Stimulated activated memory B cell treated with anti-CD40 and anti-IgM and Interleukin-4, amounts not matched to agents 10 μg/mL and 1 μg/mL and 100 μg/mL, for 72 hours (primary cell): ENCODE results near the gene CIC.

ENCODE experiments used
- ATAC-seq: fragments of 150-1000 bp; cut with Tn5 transposase; 2 replicates; pipeline ENCODE4 v1.10.0; 2021
- H3K27ac Mint-ChIP-seq: one replicate; pipeline ENCODE4 v1.8.0; 2022; ENCODE audit warnings: mild to moderate bottlenecking, mixed read lengths
- H3K27me3 Mint-ChIP-seq: one replicate; pipeline ENCODE4 v1.8.0; 2022; ENCODE audit warnings: mixed read lengths
- H3K36me3 Mint-ChIP-seq: one replicate; pipeline ENCODE4 v1.8.0; 2022; ENCODE audit warnings: mixed read lengths
- H3K4me1 Mint-ChIP-seq: one replicate; pipeline ENCODE4 v1.8.0; 2022; ENCODE audit warnings: mixed read lengths
- H3K4me3 Mint-ChIP-seq: one replicate; pipeline ENCODE4 v1.8.0; 2022; ENCODE audit warnings: mild to moderate bottlenecking, moderate library complexity, mixed read lengths
- H3K9me3 Mint-ChIP-seq: one replicate; pipeline ENCODE4 v1.8.0; 2022; ENCODE audit warnings: mixed read lengths

The CIC gene

GRCh38 chr19:42268704-42269477 is at the start of gene CIC:
Gene CIC (plus strand): TSS chr19:42269252. CDS start chr19:42271784, 2,532 bp downstream.
- Mint-ChIP-seq H3K4me3 (peak within 1 kb of the TSS; percentile 90), H3K4me1 (peaks cover 26% of the 10 kb centered on the region)

GRCh38 chr19:42219812-42220750 is 49.0 kb upstream of the CIC start, which contains the start of gene ZNF526:
Gene ZNF526 (plus strand): TSS chr19:42220312. CDS start chr19:42224404, 4,092 bp downstream.
- Mint-ChIP-seq H3K27me3 (no peaks in the 10 kb centered on the region), H3K9me3 (no peaks in the 10 kb centered on the region), H3K4me1 (peaks cover 43% of the 10 kb centered on the region), H3K36me3 (peaks cover 14% of the 10 kb centered on the region), H3K27ac (peak within 1 kb of the TSS; percentile 85), H3K4me3 (peak within 1 kb of the TSS; percentile 89)
- peak; percentile 91 for ATAC-seq

More at GRCh38 chr19:42268704-42269477, at the start of gene CIC:
- peaks cover 14% of the 10 kb centered on the region for H3K36me3 Mint-ChIP-seq
- H3K9me3 Mint-ChIP-seq = no peaks in the 10 kb centered on the region
- H3K27ac Mint-ChIP-seq = no peak within 1 kb of the TSS
- peak; percentile 94 for ATAC-seq
- no peaks in the 10 kb centered on the region for H3K27me3 Mint-ChIP-seq

DNA sequence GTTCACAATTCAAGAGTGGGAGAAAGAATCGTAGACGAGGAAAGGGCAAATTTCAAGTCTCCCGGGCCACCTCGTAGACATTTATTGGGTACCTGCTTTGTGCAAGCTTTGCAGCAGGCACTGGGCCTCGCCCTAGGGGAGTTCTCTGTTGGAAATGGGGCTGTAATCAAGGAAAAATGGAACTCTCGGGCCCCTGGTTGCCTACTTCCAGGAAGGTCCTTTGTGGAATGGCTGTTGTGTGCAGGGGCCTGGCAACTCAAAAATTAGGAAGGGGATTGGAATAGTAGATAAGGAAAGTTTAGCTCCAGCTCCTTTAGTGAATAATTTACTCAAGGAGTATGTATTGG is 48.3 kb upstream of the CIC start:
- H3K4me1 Mint-ChIP-seq = peaks cover 37% of the 10 kb centered on the region
- H3K27me3 Mint-ChIP-seq = no peaks in the 10 kb centered on the region
- peaks cover 17% of the 10 kb centered on the region for H3K36me3 Mint-ChIP-seq

GRCh38 chr19:42224940-42225717 is 43.9 kb upstream of the CIC start:
- peaks cover 42% of the 10 kb centered on the region for H3K4me1 Mint-ChIP-seq
- no peak for ATAC-seq
- no peak overlapping the region for H3K27ac Mint-ChIP-seq
- H3K9me3 Mint-ChIP-seq = no peaks in the 10 kb centered on the region
- H3K36me3 Mint-ChIP-seq = peaks cover 45% of the 10 kb centered on the region
- H3K4me3 Mint-ChIP-seq = no peak overlapping the region
- no peaks in the 10 kb centered on the region for H3K27me3 Mint-ChIP-seq

More for the DNA sequence above, 48.3 kb upstream of the CIC start:
- no peaks in the 10 kb centered on the region for H3K9me3 Mint-ChIP-seq
- H3K4me3 Mint-ChIP-seq = peak overlapping the region; percentile 89
- no peak for ATAC-seq
- H3K27ac Mint-ChIP-seq = peak overlapping the region; percentile 85

GRCh38 chr19:42225718-42226292 is 43.2 kb upstream of the CIC start:
- peaks cover 39% of the 10 kb centered on the region for H3K4me1 Mint-ChIP-seq
- no peaks in the 10 kb centered on the region for H3K27me3 Mint-ChIP-seq
- H3K27ac Mint-ChIP-seq = no peak overlapping the region

GRCh38 chr19:42226886-42227285 is 42.2 kb upstream of the CIC start:
- H3K27ac Mint-ChIP-seq = no peak overlapping the region

More at GRCh38 chr19:42225718-42226292, 43.2 kb upstream of the CIC start:
- peaks cover 51% of the 10 kb centered on the region for H3K36me3 Mint-ChIP-seq
- H3K4me3 Mint-ChIP-seq = no peak overlapping the region
- no peaks in the 10 kb centered on the region for H3K9me3 Mint-ChIP-seq
- ATAC-seq = no peak

DNA sequence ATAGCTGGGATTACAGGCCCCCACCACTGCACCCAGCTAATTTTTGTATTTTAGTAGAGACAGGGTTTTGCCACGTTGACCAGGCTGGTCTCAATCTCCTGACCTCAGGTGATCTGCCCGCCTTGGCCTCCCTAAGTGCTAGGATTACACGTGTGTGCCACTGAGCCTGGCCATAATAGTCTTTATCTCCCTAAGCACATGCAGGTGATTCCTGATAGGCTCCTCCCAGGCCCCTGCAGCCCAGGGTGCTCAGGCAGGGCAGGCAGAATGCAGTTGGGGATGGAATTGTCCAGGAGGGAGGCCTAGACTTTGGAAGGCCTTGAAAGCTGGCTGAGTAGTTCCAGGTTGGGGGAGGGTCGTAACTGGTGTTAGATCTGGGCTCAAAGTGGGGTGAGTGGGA is 40.4 kb upstream of the CIC start:
- no peak overlapping the region for H3K27ac Mint-ChIP-seq
- no peaks in the 10 kb centered on the region for H3K27me3 Mint-ChIP-seq
- peaks cover 24% of the 10 kb centered on the region for H3K4me1 Mint-ChIP-seq
- peaks cover 63% of the 10 kb centered on the region for H3K36me3 Mint-ChIP-seq
- ATAC-seq = no peak
- no peak overlapping the region for H3K4me3 Mint-ChIP-seq
- H3K9me3 Mint-ChIP-seq = no peaks in the 10 kb centered on the region

More at GRCh38 chr19:42226886-42227285, 42.2 kb upstream of the CIC start:
- Mint-ChIP-seq H3K4me1 (peaks cover 35% of the 10 kb centered on the region), H3K9me3 (no peaks in the 10 kb centered on the region), H3K36me3 (peaks cover 59% of the 10 kb centered on the region), H3K4me3 (no peak overlapping the region), H3K27me3 (no peaks in the 10 kb centered on the region)
- no peak for ATAC-seq

GRCh38 chr19:42229301-42229854 is 39.7 kb upstream of the CIC start:
- H3K9me3 Mint-ChIP-seq = no peaks in the 10 kb centered on the region
- H3K27me3 Mint-ChIP-seq = no peaks in the 10 kb centered on the region
- peak overlapping the region; percentile 30 for H3K27ac Mint-ChIP-seq
- H3K4me1 Mint-ChIP-seq = peaks cover 24% of the 10 kb centered on the region
- H3K4me3 Mint-ChIP-seq = no peak overlapping the region
- no peak for ATAC-seq
- H3K36me3 Mint-ChIP-seq = peaks cover 69% of the 10 kb centered on the region

- Mint-ChIP-seq H3K36me3 (peaks cover 65% of the 10 kb centered on the region), H3K9me3 (no peaks in the 10 kb centered on the region), H3K4me1 (peaks cover 24% of the 10 kb centered on the region), H3K27me3 (no peaks in the 10 kb centered on the region), H3K4me3 (no peak overlapping the region), H3K27ac (peak overlapping the region; percentile 30)
- no peak for ATAC-seq
Observed at GRCh38 chr19:42229855-42230351, 39.1 kb upstream of the CIC start.

DNA sequence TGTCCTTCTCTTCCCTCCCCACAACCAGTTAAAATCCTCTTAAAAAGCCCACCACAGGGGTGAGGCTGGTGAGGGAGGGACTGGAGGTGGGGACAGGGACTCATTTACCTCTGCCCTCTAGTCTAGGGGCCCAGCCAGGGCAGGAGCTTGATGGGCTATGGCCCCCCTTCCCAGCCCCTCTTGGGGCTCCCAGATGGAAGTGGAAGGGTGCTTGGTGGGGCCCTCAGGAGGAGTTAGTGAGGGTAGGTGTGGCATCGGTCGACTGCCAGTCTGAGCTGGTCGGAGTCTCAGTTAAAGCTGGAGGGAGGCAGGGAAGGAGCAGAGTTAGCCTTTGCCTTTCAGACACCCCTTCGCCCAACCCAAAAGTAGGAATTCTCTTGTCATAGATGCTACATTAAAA is 38.5 kb upstream of the CIC start:
- Mint-ChIP-seq H3K27me3 (no peaks in the 10 kb centered on the region), H3K27ac (no peak overlapping the region), H3K4me1 (peaks cover 29% of the 10 kb centered on the region), H3K36me3 (peaks cover 68% of the 10 kb centered on the region), H3K4me3 (no peak overlapping the region), H3K9me3 (no peaks in the 10 kb centered on the region)
- ATAC-seq = no peak

DNA sequence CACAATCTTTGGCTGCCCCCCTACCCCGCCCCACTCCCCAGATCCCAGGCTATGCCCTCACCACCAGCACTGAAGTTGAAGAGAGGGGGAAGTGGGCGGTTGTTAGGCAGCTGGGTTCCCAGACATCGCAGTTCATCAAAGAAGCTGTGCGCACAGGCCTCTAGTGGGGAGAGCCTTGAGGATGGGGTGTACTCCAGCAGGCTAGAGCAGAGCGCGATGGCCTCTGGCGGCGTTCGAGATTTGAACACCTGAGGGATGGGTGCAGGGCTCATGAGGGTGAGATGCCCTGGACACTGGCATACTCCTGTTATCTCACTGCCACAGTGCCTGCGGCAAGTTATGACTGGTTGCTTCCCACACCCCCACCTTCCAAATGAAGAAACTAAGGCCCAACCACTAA is 36.6 kb upstream of the CIC start:
- H3K36me3 Mint-ChIP-seq = peaks cover 67% of the 10 kb centered on the region
- no peak for ATAC-seq
- H3K27me3 Mint-ChIP-seq = no peaks in the 10 kb centered on the region
- H3K4me3 Mint-ChIP-seq = no peak overlapping the region
- no peak overlapping the region for H3K27ac Mint-ChIP-seq
- peaks cover 33% of the 10 kb centered on the region for H3K4me1 Mint-ChIP-seq
- H3K9me3 Mint-ChIP-seq = no peaks in the 10 kb centered on the region

DNA sequence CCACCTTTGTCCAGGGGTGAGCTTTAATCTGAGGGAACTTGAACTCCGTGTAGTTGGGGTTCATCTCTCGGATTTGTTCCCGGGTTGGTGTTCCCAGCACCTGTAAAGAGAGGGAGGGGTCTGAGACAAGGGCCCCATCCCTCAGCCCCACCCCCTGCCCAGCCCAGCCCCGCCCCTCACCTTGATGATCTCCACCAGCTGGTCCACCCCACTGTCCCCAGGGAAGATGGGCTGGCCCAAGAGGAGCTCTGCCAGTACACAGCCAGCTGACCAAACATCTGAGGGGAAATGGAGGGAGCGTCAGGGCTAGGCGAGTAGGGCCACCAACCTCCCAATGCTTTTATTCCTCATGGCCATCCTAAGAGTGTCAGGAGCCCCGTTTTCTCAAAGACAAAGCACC is 35.9 kb upstream of the CIC start:
- no peak overlapping the region for H3K4me3 Mint-ChIP-seq
- H3K27ac Mint-ChIP-seq = no peak overlapping the region
- H3K9me3 Mint-ChIP-seq = no peaks in the 10 kb centered on the region
- H3K4me1 Mint-ChIP-seq = peaks cover 33% of the 10 kb centered on the region
- H3K27me3 Mint-ChIP-seq = no peaks in the 10 kb centered on the region
- H3K36me3 Mint-ChIP-seq = peaks cover 67% of the 10 kb centered on the region
- ATAC-seq = no peak

DNA sequence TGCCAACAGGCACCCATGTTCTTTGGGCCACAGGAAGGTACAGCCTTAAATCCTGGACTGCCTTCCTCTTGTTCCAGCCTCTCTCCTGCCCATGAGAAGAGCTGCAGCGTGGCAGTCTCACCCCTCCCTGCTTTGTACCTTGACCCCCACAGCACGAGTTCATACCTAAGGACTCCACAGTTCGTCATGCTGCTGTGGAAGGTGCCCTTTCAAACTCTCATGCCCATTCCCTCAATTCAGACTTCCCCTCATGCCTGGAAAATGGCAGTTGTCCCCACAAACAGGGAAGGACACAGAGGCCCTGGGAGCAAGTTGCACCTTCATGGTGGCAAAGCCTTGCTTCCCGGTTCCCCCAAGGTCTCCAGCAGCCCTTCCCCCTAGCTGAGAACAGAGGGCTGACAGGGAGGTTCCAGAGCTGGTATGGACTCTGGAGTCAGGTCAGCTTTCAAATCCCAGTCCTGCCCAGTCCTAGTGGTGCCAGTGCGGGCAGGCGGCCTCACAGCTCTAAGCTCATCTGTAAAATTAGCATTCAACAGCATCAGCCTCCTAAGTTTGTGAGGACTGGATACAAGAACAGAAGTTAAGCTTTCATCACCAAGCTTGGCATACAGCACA is 35.3 kb upstream of the CIC start:
- ATAC-seq = no peak
- Mint-ChIP-seq H3K4me3 (no peak overlapping the region), H3K9me3 (no peaks in the 10 kb centered on the region), H3K27me3 (no peaks in the 10 kb centered on the region), H3K4me1 (peaks cover 30% of the 10 kb centered on the region), H3K27ac (no peak overlapping the region), H3K36me3 (peaks cover 64% of the 10 kb centered on the region)

DNA sequence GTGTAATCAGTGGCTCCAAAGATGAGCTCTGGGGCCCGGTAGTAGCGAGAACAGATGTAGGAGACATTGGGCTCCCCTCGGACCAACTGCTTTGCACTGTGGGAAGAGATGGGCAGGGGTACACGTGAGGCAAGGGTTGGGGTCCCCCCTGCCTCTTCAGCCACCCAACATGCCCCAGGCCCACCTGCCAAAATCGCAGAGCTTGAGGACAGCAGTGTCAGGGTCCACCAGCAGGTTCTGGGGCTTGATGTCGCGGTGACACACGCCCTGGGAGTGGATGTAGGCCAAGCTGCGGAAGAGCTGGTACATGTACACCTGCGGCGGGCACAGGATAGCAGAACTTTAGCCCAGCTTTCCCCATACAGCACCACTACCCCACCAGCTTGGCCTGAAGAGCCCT is 34.7 kb upstream of the CIC start:
- Mint-ChIP-seq H3K27me3 (no peaks in the 10 kb centered on the region), H3K4me1 (peaks cover 32% of the 10 kb centered on the region), H3K9me3 (no peaks in the 10 kb centered on the region), H3K27ac (no peak overlapping the region), H3K36me3 (peaks cover 66% of the 10 kb centered on the region), H3K4me3 (no peak overlapping the region)
- no peak for ATAC-seq
